HG02571 (cell line): ENCODE results near the gene ADGRV1.

Source experiments
- ATAC-seq: cut with Tn5 transposase; IDR thresholded peaks from one replicate; pipeline ENCODE4 v1.9.1; 2021; ENCODE audit warnings: mild to moderate bottlenecking, moderate library complexity; ENCODE audit not compliant: unreplicated experiment

The ADGRV1 gene

GRCh38 chr5:91092859-91093783, 534.5 kb downstream of the ADGRV1 start:
- no peak for ATAC-seq

DNA sequence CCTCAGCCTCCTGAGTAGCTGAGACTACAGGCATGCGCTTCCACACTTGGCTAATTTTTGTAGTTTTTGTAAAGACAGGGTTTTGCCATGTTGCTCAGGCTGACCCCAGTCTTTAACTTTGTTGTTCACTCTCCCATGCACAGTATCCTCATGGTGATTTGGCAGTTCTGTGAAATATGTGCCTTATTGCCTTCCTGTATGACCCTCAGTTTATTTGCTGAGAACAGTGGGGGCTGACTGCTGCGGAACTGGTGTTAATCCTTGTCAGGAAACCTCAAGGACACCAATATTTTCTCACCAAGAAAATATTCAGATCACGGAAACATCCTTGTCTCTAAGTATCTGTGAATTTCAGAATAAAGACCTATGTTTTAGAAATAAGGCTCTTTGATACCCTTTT, 536.7 kb downstream of the ADGRV1 start:
- no peak for ATAC-seq

DNA sequence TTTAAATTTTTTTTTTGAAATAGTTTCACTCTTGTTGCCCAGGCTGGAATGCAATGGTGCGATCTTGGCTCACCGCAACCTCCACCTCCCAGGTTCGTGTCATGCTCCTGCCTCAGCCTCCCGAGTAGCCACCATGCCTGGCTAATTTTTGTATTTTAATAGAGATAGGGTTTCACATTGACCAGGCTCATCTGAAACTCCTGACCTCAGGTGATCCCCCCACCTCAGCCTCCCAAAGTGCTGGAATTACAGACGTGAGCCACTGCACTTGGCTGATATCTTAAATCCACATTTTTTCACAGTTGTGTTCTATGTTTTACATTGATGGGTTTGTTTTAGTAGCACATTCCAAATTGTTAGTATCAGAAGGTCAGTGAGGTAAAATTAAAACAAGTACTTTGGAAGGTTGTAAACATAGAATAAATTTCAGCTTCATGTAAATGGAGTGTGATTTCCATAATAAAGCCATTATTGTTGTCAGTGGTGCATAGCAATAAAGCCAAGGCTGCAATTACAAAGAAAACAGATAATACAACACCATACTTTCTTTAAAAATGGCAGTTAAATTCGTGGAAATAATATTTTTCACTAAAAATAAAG, 537.3 kb downstream of the ADGRV1 start:
- ATAC-seq = no peak

DNA sequence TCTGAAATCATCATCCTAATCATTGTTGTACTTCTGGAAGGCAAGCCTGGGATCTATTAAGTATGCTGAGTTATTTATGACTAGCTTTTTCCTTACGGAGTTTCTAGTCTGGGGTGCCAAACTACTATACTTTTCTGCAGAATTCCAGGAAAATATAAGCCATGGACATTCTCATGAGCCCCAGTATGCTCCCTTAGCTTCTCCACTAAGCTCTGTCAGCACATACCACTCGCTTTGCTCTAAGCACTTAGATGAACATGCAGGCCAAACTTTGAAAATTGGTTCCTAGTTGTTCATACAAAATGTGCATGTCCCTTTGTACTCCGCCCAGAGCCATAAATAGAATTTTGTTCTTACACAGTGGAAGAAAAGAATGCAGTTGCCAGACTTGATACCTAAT, 539.9 kb downstream of the ADGRV1 start:
- no peak for ATAC-seq

DNA sequence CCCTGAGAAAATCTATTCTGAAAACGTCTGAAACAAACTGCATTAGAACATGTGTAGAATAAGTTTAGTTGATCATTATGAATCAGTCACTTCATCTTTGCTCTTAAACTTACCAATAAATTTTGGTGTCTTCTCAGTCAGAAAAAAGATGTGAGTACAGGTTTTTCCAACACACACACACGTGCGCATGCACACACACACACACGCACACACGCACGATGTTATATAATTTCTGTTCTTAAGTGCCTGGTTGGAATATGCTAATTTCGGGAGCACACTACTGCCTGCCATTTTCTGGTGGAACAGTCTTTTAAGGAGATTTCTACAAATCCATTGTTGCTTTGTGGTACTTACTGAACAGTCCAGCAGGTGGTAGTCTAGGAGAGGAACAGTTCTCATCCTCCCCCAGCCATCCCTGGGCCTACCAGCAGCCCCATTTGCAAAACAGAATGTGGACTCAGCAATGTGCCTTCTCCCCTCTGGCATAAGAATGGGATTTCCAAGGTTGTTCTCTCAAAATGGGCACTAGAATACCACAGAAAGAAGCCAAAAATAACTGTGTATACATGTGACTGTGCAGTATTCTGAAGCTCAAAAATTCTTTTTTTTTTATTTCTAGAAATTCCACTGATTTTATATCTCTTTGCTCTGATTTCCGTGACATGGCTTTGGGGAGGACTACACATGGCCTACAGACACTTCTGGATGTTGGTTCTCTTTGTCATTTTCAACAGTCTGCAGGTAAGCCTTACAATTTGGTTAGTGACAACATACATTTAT, 543.2 kb downstream of the ADGRV1 start:
- peak; percentile 96 for ATAC-seq

DNA sequence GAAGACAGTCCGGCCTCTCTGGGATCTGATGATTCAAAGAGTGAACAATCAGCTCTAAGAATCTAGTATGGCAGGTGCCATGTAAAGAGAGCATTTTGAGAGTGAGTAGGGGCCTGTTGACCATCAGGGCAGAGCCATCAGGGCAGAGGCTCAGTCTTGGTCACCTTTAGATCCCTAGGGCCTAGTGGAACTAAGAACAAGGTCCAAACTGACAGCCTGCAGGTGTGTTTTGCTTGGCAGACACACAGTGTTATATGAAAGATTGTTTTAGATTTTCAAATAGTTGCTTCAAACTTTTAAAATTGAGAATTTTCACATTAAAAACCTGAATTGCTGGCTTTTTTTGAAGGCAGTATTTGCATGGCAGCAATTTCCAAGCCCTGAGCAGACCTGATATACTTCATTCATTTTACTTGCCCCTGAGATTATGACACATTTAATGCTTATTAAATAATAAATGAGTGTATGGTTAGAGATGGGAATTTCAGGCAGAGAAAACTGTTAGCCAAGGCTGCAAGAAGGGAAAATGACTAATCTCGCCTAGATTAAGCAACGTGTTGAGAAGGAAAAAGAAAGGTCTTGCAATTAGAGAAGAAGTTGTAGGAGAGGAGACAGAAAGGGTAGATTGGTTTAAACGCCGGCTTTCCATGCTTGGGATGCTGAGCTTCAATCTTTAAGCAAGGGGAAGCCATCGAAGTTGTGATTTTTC, 544.9 kb downstream of the ADGRV1 start:
- ATAC-seq = no peak

GRCh38 chr5:91104062-91104448, 545.5 kb downstream of the ADGRV1 start:
- no peak for ATAC-seq

GRCh38 chr5:91106842-91107511, 548.4 kb downstream of the ADGRV1 start:
- no peak for ATAC-seq

DNA sequence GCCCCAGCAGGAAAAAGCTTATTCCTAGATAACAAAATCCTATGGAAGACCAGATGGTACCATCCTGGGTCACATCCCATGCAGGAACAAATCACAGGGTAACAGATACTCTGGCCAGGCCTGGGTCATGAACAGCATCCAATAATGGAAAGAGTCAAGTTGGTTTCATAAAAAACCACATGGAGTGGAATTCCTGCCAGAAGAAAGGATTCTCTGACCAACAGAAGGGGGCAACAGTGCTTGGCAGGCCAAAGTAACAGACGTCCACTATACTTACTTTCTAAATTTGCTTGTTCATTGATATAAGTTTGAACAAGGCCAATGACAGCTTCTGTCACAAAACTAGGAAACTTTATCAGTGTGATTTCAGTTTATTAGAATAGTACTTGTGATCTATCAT, 551.0 kb downstream of the ADGRV1 start:
- ATAC-seq = no peak

- ATAC-seq = no peak
These were observed 552.1 kb downstream of the ADGRV1 start for GRCh38 chr5:91110686-91111085.

DNA sequence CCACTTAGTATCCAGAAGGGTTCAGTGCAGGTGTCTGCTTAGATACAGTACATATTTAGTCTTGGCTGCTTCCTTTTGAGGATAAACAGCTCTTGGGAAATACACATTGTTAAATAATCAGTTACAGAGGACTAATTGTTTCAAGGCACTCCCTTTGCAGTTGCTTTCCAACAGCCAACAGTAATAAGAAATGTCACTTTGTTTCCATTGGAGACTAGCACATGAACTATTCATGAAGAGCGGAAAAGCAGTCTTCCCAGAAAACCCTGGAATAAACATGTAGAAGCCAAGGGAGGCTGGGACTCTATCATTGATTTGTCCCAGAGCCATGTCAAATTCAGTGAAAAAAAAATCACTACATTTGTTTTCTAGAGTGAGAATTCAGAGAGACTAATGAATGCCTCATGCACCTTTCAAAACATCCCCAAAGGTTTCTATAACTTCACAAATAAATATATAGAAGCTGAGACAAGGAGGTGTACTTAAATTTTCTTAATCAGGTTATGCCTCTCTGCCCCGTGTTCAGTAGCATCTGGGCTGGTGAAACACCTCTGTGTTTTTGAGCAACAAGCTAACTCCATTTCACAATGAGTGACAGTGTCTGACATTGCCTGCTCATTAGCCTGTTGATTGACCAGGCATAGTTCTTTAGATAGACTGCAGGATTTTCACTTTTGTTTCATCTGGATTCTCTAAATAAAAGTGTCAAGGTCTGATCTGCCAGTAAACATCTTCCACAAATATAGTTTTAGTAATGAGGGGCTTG, 553.1 kb downstream of the ADGRV1 start:
- ATAC-seq = no peak

DNA sequence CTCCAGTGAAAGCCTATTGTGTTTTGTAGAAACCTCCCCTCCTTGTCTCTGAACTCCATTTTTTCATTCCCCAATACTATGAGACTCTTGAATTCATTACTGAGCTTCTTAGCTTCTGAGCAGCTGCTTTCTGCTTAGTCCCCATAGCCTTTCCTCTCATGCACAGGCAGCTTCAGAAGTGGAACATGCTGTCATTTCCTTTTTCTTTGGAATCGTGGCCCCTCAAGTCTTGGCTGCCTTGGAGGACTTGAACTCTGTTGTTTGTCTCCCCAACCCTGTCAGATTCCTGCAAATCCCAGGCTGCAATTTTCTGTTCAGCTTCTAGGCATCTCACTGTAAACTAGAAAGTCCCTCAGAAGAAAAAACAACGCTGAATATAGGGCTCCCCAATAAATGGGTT, 556.1 kb downstream of the ADGRV1 start:
- no peak for ATAC-seq

DNA sequence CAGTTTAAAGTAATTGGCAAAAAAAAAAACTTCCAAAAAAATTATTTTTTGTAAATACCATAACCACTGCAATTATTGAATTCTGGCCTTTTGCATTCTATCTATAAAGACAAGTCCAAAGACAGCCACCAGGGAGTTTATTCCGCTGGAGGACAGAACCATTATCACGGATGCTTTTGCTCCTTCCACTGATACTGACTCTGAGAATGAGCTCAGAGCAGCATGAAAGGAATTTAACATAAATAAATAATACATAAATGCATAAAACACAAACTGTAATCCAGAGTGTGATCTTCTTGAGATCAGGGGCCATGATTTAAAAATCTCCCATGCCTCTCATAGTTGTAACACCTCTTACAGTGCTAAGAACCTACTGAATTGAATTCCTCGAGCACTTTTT, 559.8 kb downstream of the ADGRV1 start:
- no peak for ATAC-seq

DNA sequence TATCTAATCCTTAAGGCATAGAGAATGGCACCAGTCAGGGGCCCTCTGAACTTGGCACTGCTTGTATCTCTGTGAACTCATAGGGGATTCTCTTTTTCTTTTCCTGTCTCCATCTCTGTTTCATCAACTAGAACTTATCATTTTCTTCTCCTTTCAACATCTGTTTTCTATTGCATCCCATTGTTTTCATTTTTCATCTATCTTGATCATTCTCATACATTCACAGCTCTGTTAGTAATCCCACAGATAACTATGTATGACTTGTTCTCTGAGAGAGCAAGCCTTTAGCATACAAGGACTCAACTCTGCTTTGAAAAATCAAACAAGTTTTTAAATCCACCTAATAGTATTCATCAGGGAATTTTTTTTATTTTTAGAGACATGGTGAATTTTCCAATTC, 560.2 kb downstream of the ADGRV1 start:
- no peak for ATAC-seq

GRCh38 chr5:91119217-91119616, 560.6 kb downstream of the ADGRV1 start:
- ATAC-seq = no peak

- ATAC-seq = no peak
These were observed 561.6 kb downstream of the ADGRV1 start for GRCh38 chr5:91119981-91120850.

- no peak for ATAC-seq
These were observed 562.9 kb downstream of the ADGRV1 start for GRCh38 chr5:91121347-91121993.

GRCh38 chr5:91122651-91123050, 564.1 kb downstream of the ADGRV1 start:
- ATAC-seq = no peak
